IMR-90 (cell line): ENCODE measurements around the gene HEATR5A.

Experiments used
- BHLHE40 ChIP-seq: fragments of 150-350 bp; IDR thresholded peaks from 2 replicates; pipeline ENCODE4 v1.6.1; 2016; ENCODE audit warnings: mild to moderate bottlenecking, low read depth, low read length
- CEBPB ChIP-seq: IDR thresholded peaks from 2 replicates; pipeline ENCODE4 v1.6.1; 2012; ENCODE audit warnings: low read depth, low read length, improper control_type of control experiment
- CHD1 ChIP-seq: IDR thresholded peaks from 2 replicates; pipeline ENCODE4 v1.6.1; 2012; ENCODE audit warnings: low read depth, low read length, improper control_type of control experiment
- FOS ChIP-seq: fragments of 150-350 bp; IDR thresholded peaks from 2 replicates; pipeline ENCODE4 v1.6.1; 2016; ENCODE audit warnings: low read depth, low read length
- MAFK ChIP-seq: IDR thresholded peaks from 2 replicates; pipeline ENCODE4 v1.6.1; 2012; ENCODE audit warnings: low read depth, low read length, improper control_type of control experiment
- MXI1 ChIP-seq: IDR thresholded peaks from 2 replicates; pipeline ENCODE4 v1.6.1; 2012; ENCODE audit warnings: low read depth, mild to moderate bottlenecking, low read length, moderate library complexity, borderline replicate concordance
- POLR2A ChIP-seq: IDR thresholded peaks from 2 replicates; pipeline ENCODE4 v1.6.1; 2012; ENCODE audit warnings: mild to moderate bottlenecking, low read depth, low read length
- RAD21 ChIP-seq: IDR thresholded peaks from 2 replicates; pipeline ENCODE4 v1.6.1; 2012; ENCODE audit warnings: low read length, improper control_type of control experiment
- RCOR1 ChIP-seq: IDR thresholded peaks from 2 replicates; pipeline ENCODE4 v1.6.1; 2012; ENCODE audit warnings: mild to moderate bottlenecking, low read length, improper control_type of control experiment; ENCODE audit not compliant: insufficient replicate concordance
- RFX5 ChIP-seq: IDR thresholded peaks from 2 replicates; pipeline ENCODE4 v1.8.0; 2012; ENCODE audit warnings: low read depth, mild to moderate bottlenecking, low read length, moderate library complexity
- SMC3 ChIP-seq: fragments of 150-350 bp; IDR thresholded peaks from 2 replicates; pipeline ENCODE4 v1.6.1; 2016; ENCODE audit warnings: low read depth, mild to moderate bottlenecking, antibody characterized with exemption, low read length, moderate library complexity
- TF ChIP-seq, protein P1 (sequence below): conservative IDR thresholded peaks from 2 replicates; pipeline ENCODE4 v1.5.1; 2012; ENCODE audit warnings: mild to moderate bottlenecking, low read depth, low read length, improper control_type of control experiment
- TF ChIP-seq, protein P2 (sequence below): fragments of 150-350 bp; IDR thresholded peaks from 2 replicates; pipeline ENCODE4 v1.6.1; 2016; ENCODE audit warnings: low read depth, mild to moderate bottlenecking, low read length, moderate library complexity, borderline replicate concordance
- TF ChIP-seq, protein P3 (sequence below): fragments of 150-350 bp; IDR thresholded peaks from 2 replicates; pipeline ENCODE4 v1.6.1; 2017; ENCODE audit warnings: mild to moderate bottlenecking, antibody characterized with exemption, low read length, low read depth

DNA sequence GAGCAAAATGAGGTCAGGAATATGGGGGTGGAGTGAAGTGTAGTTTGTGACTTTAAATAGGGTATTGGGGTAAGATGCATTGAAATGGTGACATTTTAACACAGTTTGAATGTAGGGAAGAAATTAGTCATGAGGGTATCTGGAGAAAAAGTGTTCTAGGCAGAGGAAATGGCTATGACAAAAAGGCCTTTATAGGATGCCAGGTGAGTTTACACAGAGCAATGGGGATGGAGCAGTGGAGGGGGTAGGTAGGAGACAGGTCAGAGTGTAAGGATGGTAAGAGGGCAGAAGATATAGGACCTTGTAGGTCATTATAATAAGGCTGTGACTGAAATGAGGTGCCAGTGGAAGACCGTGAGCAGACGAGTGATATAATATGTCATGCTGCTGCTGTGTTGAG is 30.4 kb downstream of the HEATR5A start:
- TF ChIP-seq, protein P1, sequence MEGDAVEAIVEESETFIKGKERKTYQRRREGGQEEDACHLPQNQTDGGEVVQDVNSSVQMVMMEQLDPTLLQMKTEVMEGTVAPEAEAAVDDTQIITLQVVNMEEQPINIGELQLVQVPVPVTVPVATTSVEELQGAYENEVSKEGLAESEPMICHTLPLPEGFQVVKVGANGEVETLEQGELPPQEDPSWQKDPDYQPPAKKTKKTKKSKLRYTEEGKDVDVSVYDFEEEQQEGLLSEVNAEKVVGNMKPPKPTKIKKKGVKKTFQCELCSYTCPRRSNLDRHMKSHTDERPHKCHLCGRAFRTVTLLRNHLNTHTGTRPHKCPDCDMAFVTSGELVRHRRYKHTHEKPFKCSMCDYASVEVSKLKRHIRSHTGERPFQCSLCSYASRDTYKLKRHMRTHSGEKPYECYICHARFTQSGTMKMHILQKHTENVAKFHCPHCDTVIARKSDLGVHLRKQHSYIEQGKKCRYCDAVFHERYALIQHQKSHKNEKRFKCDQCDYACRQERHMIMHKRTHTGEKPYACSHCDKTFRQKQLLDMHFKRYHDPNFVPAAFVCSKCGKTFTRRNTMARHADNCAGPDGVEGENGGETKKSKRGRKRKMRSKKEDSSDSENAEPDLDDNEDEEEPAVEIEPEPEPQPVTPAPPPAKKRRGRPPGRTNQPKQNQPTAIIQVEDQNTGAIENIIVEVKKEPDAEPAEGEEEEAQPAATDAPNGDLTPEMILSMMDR = no peak
- TF ChIP-seq POLR2A (no peak), MAFK (no peak), CHD1 (no peak), RFX5 (no peak), RCOR1 (no peak), BHLHE40 (no peak), MXI1 (no peak), FOS (no peak), RAD21 (no peak), CEBPB (no peak), SMC3 (no peak)
- TF ChIP-seq, protein P2, sequence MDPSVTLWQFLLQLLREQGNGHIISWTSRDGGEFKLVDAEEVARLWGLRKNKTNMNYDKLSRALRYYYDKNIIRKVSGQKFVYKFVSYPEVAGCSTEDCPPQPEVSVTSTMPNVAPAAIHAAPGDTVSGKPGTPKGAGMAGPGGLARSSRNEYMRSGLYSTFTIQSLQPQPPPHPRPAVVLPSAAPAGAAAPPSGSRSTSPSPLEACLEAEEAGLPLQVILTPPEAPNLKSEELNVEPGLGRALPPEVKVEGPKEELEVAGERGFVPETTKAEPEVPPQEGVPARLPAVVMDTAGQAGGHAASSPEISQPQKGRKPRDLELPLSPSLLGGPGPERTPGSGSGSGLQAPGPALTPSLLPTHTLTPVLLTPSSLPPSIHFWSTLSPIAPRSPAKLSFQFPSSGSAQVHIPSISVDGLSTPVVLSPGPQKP = no peak
- TF ChIP-seq, protein P3, sequence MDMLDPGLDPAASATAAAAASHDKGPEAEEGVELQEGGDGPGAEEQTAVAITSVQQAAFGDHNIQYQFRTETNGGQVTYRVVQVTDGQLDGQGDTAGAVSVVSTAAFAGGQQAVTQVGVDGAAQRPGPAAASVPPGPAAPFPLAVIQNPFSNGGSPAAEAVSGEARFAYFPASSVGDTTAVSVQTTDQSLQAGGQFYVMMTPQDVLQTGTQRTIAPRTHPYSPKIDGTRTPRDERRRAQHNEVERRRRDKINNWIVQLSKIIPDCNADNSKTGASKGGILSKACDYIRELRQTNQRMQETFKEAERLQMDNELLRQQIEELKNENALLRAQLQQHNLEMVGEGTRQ = no peak
